SU-DHL-6 (cell line): ENCODE data around the gene COL6A3.

ENCODE experiments used
- CTCF ChIP-seq: fragments of 200-600 bp; sonication (generic); IDR thresholded peaks from one replicate; pipeline ENCODE4 v1.5.1; 2017; ENCODE audit warnings: antibody characterized with exemption, mild to moderate bottlenecking, low read length, moderate library complexity; ENCODE audit not compliant: insufficient read depth, poor library complexity, severe bottlenecking
- EZH2phosphoT487 ChIP-seq: fragments of 200-600 bp; sonication (generic), shearing (Covaris generic); conservative IDR thresholded peaks from 2 replicates; pipeline ENCODE4 v1.6.1; 2018; ENCODE audit warnings: mild to moderate bottlenecking, antibody characterized with exemption, low read length, moderate library complexity, mixed read lengths

- no peak for TF ChIP-seq CTCF
- no peak for TF ChIP-seq EZH2phosphoT487
Measured at GRCh38 chr2:237345891-237346640, 67.9 kb downstream of the COL6A3 start.
